Measurements from ENCODE around the gene LRRC23. TPM values are rescaled to one million over a fixed set of nuclear protein-coding genes. Genes with fewer than 3 reads are reported as not detected.

The LRRC23 gene
- polyA plus RNA-seq, 1 of the 3 experiments (the other 2 are of a cell fraction): 11.9 TPM

DNA sequence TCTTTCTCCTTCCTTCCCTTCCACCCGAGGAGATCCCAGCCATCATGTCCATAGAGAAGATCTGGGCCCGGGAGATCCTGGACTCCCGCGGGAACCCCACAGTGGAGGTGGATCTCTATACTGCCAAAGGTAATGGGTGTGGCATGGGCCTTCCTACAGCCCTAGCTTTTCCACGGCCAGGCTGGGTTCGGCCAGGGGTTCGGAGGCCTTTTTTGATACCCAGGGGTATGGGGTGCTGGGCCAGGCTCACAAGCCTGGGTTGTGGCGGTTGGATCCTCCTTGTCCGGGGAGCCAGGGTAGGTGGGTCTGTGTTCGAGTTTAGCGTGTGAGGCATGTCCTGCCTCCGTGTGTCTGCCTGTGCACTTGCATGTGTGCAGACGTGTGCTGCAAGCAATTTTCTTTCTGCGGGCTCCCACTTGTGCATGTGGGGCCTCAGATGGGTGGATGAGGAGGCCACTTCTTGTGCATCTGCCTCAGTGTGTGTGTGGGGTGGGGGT, 11.2 kb downstream of the LRRC23 start:
- Histone ChIP-seq H4K20me1 (ENCODE audit: insufficient read depth) (no peaks in the 10 kb centered on the region), H3K4me3 (ENCODE audit: low read depth in 2 of 2, low read length in 1 of 2) (peak overlapping the region; percentile 28 to 92; a peak in 3 of 4 replicates), H3K4me2 (peak overlapping the region; percentile 97), H3F3A (replicated peaks; ENCODE audit: insufficient read depth) (no peaks in the 10 kb centered on the region), H3K36me3 (replicated peaks in 1 of 2; ENCODE audit: control insufficient read depth in 1 of 2, insufficient read depth in 2 of 2, low read length in 1 of 2) (peaks cover 6 to 9% of the 10 kb centered on the region in 2 experiments), H3K9me3 (no peaks in the 10 kb centered on the region), H3K4me1 (ENCODE audit: control insufficient read depth in 1 of 2, insufficient read depth in 2 of 2, low read depth in 1 of 2, low read length in 1 of 2) (peaks cover 14 to 18% of the 10 kb centered on the region in 2 experiments; a peak in 2 of 4 replicates), H3K27ac (ENCODE audit: low read depth in 2 of 2, low read length in 1 of 2) (no peak overlapping the region; a peak in 1 of 4 replicates), H3K79me2 (ENCODE audit: insufficient read depth) (peaks cover 13% of the 10 kb centered on the region; the same call in 1 of the 2 replicates), H3K27me3 (ENCODE audit: insufficient read depth) (no peaks in the 10 kb centered on the region), H2AFZ (ENCODE audit: low read depth) (no peak overlapping the region), H3K9ac (no peak overlapping the region), H3K9me2 (no peaks in the 10 kb centered on the region)
- TF ChIP-seq EZH2phosphoT487 (IDR thresholded peaks at IDR 0.05; ENCODE audit: borderline replicate concordance, low read depth) (no peak), SIN3A (IDR thresholded peaks at IDR 0.05; ENCODE audit: borderline replicate concordance, low read depth, low read length) (no peak)
- TF ChIP-seq, protein P1, sequence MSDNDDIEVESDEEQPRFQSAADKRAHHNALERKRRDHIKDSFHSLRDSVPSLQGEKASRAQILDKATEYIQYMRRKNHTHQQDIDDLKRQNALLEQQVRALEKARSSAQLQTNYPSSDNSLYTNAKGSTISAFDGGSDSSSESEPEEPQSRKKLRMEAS (IDR thresholded peaks at IDR 0.05; ENCODE audit: low read depth): no peak
- TF ChIP-seq, protein P2, sequence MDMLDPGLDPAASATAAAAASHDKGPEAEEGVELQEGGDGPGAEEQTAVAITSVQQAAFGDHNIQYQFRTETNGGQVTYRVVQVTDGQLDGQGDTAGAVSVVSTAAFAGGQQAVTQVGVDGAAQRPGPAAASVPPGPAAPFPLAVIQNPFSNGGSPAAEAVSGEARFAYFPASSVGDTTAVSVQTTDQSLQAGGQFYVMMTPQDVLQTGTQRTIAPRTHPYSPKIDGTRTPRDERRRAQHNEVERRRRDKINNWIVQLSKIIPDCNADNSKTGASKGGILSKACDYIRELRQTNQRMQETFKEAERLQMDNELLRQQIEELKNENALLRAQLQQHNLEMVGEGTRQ (IDR thresholded peaks at IDR 0.05; ENCODE audit: borderline replicate concordance, low read depth, low read length): no peak
- TF ChIP-seq, protein P3, sequence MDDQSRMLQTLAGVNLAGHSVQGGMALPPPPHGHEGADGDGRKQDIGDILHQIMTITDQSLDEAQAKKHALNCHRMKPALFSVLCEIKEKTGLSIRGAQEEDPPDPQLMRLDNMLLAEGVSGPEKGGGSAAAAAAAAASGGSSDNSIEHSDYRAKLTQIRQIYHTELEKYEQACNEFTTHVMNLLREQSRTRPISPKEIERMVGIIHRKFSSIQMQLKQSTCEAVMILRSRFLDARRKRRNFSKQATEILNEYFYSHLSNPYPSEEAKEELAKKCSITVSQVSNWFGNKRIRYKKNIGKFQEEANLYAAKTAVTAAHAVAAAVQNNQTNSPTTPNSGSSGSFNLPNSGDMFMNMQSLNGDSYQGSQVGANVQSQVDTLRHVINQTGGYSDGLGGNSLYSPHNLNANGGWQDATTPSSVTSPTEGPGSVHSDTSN (IDR thresholded peaks at IDR 0.05): no peak
- DNase-seq: no peak
- ChIA-PET CTCF (interaction anchor here (1.0 to 9.6 kb wide), 6 partner anchors 9 to 48 kb away, joined by 3 to 62 read pairs (median 8); partner anchors contain the start of genes C12orf57, RNU7-1 and SPSB2), POLR2A (interaction anchor here (0.8 to 4.2 kb wide), 5 partner anchors 9 to 43 kb away, joined by 4 to 21 read pairs (median 11); partner anchors contain the start of genes C12orf57, RNU7-1 and SPSB2)
- WGBS (ENCODE audit: low lambda C conversion rate): 75% methylated on average over 7 of the region's 14 CpGs

DNA sequence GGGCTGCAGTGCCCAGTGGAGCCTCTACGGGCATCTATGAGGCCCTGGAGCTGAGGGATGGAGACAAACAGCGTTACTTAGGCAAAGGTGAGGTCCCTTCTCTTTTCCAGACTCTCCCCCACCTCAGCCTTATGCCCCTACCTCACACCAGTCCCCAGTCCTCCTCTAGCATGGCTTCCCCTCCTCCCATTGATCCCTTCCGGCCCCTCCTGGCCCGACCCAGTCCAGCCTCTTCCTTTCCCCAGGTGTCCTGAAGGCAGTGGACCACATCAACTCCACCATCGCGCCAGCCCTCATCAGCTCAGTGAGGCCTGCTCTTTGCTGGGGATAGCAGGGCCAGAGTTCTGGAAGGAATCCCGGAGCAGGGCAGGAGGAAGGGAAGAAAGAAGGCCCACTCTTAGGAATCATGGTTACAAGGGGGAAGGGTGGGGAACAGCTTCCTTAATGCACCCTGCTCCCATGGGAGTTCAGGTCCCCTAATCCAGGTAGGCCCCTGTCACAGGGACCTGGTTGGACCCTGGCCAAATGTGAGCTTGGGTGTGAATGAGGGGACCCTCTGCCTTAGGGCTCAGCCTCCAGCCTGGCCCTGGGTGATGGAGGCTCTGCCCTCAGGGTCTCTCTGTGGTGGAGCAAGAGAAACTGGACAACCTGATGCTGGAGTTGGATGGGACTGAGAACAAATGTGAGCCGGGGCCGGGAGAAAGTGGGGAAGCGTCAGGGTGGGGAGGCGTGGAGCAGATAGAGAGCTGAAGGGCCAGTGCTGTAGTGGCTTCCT, 12.0 kb downstream of the LRRC23 start:
- no peak overlapping the region for H2AFZ ChIP-seq (ENCODE audit: low read depth)
- no peak for DNase-seq
- H3K4me2 ChIP-seq: no peak overlapping the region; the same call in 1 of the 2 replicates
- peaks cover 6 to 9% of the 10 kb centered on the region in 2 experiments for H3K36me3 ChIP-seq (replicated peaks in 1 of 2; ENCODE audit: control insufficient read depth in 1 of 2, insufficient read depth in 2 of 2, low read length in 1 of 2)
- peaks cover 13% of the 10 kb centered on the region; the same call in 1 of the 2 replicates for H3K79me2 ChIP-seq (ENCODE audit: insufficient read depth)
- no peaks in the 10 kb centered on the region for H4K20me1 ChIP-seq (ENCODE audit: insufficient read depth)
- 98% methylated on average over 11 of the region's 11 CpGs for WGBS (ENCODE audit: low lambda C conversion rate)
- no peaks in the 10 kb centered on the region for H3K27me3 ChIP-seq (ENCODE audit: insufficient read depth)
- ChIA-PET CTCF (interaction anchor here (0.7 to 9.6 kb wide), 11 partner anchors 9 to 197 kb away, joined by 3 to 62 read pairs (median 4); partner anchors contain the start of genes C12orf57, RNU7-1 and SPSB2), POLR2A (interaction anchor here (1.7 to 2.7 kb wide), 4 partner anchors 9 to 44 kb away, joined by 6 to 15 read pairs (median 10); partner anchors contain the start of genes C12orf57, RNU7-1 and SPSB2)
- peaks cover 14 to 18% of the 10 kb centered on the region in 2 experiments; a peak in 2 of 4 replicates for H3K4me1 ChIP-seq (ENCODE audit: control insufficient read depth in 1 of 2, insufficient read depth in 2 of 2, low read depth in 1 of 2, low read length in 1 of 2)
- H3K9me2 ChIP-seq: no peaks in the 10 kb centered on the region
- no peak overlapping the region for H3K27ac ChIP-seq (ENCODE audit: low read depth in 2 of 2, low read length in 1 of 2)
- H3K9me3 ChIP-seq: no peaks in the 10 kb centered on the region
- no peak overlapping the region for H3K4me3 ChIP-seq (ENCODE audit: low read depth in 2 of 2, low read length in 1 of 2)
- no peaks in the 10 kb centered on the region for H3F3A ChIP-seq (replicated peaks; ENCODE audit: insufficient read depth)
- no peak overlapping the region for H3K9ac ChIP-seq
- no peak for TF ChIP-seq EZH2phosphoT487 (IDR thresholded peaks at IDR 0.05; ENCODE audit: borderline replicate concordance, low read depth)
- TF ChIP-seq ELF1 (IDR thresholded peaks at IDR 0.05): no peak
- TF ChIP-seq TEAD4 (IDR thresholded peaks at IDR 0.05; ENCODE audit: borderline replicate concordance, insufficient read depth): no peak
- no peak for TF ChIP-seq YY1 (IDR thresholded peaks at IDR 0.05; ENCODE audit: low read depth)
- TF ChIP-seq POLR2AphosphoS5 (IDR thresholded peaks at IDR 0.05; ENCODE audit: low read depth, low read length): no peak
- TF ChIP-seq NFIC (IDR thresholded peaks at IDR 0.05; ENCODE audit: borderline replicate concordance): no peak
- TF ChIP-seq TCF12 (IDR thresholded peaks at IDR 0.05): no peak
- no peak for TF ChIP-seq EP300 (IDR thresholded peaks at IDR 0.05; ENCODE audit: borderline replicate concordance in 1 of 2, low read depth in 1 of 2, low read length in 1 of 2)
- TF ChIP-seq, protein P4, sequence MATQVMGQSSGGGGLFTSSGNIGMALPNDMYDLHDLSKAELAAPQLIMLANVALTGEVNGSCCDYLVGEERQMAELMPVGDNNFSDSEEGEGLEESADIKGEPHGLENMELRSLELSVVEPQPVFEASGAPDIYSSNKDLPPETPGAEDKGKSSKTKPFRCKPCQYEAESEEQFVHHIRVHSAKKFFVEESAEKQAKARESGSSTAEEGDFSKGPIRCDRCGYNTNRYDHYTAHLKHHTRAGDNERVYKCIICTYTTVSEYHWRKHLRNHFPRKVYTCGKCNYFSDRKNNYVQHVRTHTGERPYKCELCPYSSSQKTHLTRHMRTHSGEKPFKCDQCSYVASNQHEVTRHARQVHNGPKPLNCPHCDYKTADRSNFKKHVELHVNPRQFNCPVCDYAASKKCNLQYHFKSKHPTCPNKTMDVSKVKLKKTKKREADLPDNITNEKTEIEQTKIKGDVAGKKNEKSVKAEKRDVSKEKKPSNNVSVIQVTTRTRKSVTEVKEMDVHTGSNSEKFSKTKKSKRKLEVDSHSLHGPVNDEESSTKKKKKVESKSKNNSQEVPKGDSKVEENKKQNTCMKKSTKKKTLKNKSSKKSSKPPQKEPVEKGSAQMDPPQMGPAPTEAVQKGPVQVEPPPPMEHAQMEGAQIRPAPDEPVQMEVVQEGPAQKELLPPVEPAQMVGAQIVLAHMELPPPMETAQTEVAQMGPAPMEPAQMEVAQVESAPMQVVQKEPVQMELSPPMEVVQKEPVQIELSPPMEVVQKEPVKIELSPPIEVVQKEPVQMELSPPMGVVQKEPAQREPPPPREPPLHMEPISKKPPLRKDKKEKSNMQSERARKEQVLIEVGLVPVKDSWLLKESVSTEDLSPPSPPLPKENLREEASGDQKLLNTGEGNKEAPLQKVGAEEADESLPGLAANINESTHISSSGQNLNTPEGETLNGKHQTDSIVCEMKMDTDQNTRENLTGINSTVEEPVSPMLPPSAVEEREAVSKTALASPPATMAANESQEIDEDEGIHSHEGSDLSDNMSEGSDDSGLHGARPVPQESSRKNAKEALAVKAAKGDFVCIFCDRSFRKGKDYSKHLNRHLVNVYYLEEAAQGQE (IDR thresholded peaks at IDR 0.05; ENCODE audit: low read depth, low read length): no peak
- no peak for TF ChIP-seq RXRA (IDR thresholded peaks at IDR 0.05; ENCODE audit: borderline replicate concordance, low read depth)
- no peak for TF ChIP-seq GABPA (IDR thresholded peaks at IDR 0.05; ENCODE audit: low read depth)
- no peak for TF ChIP-seq FOXM1 (IDR thresholded peaks at IDR 0.05; ENCODE audit: low read depth)
- TF ChIP-seq RFX5 (IDR thresholded peaks at IDR 0.05; ENCODE audit: low read length): no peak
- TF ChIP-seq FOXJ3 (CRISPR knock-in tag; IDR thresholded peaks at IDR 0.05): no peak
- no peak for TF ChIP-seq FOSL2 (IDR thresholded peaks at IDR 0.05; ENCODE audit: borderline replicate concordance, low read depth)
